HG02642 (cell line): ENCODE data around the gene RNF212B.
"Not testable (repeated sequence)": the region's sequence is repeated elsewhere in the genome, so short reads cannot be mapped to it uniquely, and the experiment has no call there.

Source experiments
- ATAC-seq: cut with Tn5 transposase; IDR thresholded peaks from one replicate; pipeline ENCODE4 v1.9.1; 2021; ENCODE audit warnings: mild to moderate bottlenecking; ENCODE audit not compliant: unreplicated experiment, poor library complexity

Gene RNF212B

GRCh38 chr14:23242076-23242475, 4.3 kb downstream of the RNF212B start:
- ATAC-seq, result no peak

- no peak for ATAC-seq
Observed at GRCh38 chr14:23243066-23243465, 5.3 kb downstream of the RNF212B start.

- ATAC-seq, result no peak
Observed at GRCh38 chr14:23245282-23245681, 7.5 kb downstream of the RNF212B start.

- ATAC-seq, result no peak
Observed at GRCh38 chr14:23248601-23249000, 10.9 kb downstream of the RNF212B start.

GRCh38 chr14:23249824-23250223, 12.1 kb downstream of the RNF212B start:
- no peak for ATAC-seq

- ATAC-seq, result no peak
Observed at GRCh38 chr14:23252006-23252405, 14.3 kb downstream of the RNF212B start.

- ATAC-seq, result no peak
Observed at GRCh38 chr14:23252420-23253333, 14.9 kb downstream of the RNF212B start.

GRCh38 chr14:23258256-23258655, 20.5 kb downstream of the RNF212B start:
- ATAC-seq, result no peak

GRCh38 chr14:23259426-23259825, 21.7 kb downstream of the RNF212B start:
- ATAC-seq, result no peak

GRCh38 chr14:23260849-23261248, 23.1 kb downstream of the RNF212B start:
- ATAC-seq, result not testable (repeated sequence)

GRCh38 chr14:23269193-23269592, 31.5 kb downstream of the RNF212B start:
- no peak for ATAC-seq

GRCh38 chr14:23275412-23275811, 37.7 kb downstream of the RNF212B start:
- ATAC-seq, result no peak

- no peak for ATAC-seq
Observed at GRCh38 chr14:23277189-23277588, 39.5 kb downstream of the RNF212B start.

GRCh38 chr14:23277928-23278327, 40.2 kb downstream of the RNF212B start:
- ATAC-seq, result not testable (repeated sequence)

- ATAC-seq, result no peak
Observed at GRCh38 chr14:23281247-23281646, 43.5 kb downstream of the RNF212B start.

GRCh38 chr14:23284654-23285529, 47.2 kb downstream of the RNF212B start:
- no peak for ATAC-seq

GRCh38 chr14:23285530-23286019, 47.8 kb downstream of the RNF212B start:
- peak; percentile 32 for ATAC-seq

GRCh38 chr14:23286020-23286901, 48.5 kb downstream of the RNF212B start, which contains the start of gene HOMEZ:
HOMEZ (minus strand) TSS chr14:23286132; CDS start chr14:23285952, 180 bp downstream.
- peak; percentile 99 for ATAC-seq

- ATAC-seq, result no peak
Observed at GRCh38 chr14:23286902-23287479, 49.3 kb downstream of the RNF212B start.
